ENCODE measurements around the gene FAM170B. TPM values are rescaled to one million over a fixed set of nuclear protein-coding genes. Genes with fewer than 3 reads are reported as not detected.

FAM170B gene
- total RNA-seq, 1 donor = not detected

DNA sequence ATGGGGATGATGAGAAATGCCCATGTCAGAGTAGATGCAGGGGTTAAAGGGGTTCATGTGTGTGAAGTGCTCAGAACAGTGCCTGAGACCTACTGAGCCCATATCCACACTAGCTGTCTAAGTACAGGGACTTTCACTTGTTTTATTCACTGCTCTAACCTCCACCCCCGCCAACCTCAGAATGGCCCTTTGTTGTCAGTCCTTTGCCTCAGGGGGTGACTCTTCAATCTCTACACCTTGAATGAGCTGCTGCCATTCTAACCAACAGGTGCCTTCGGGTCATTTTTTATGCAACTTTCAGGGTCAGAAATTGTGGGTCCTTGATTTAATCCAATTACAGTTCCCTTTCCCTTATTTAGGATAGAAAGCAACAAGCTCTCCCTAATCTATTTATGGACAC lies 44.7 kb downstream of the FAM170B start:
- H3K4me3 ChIP-seq (ENCODE audit: low read depth, low read length) = no peak overlapping the region
- DNase-seq (ENCODE audit: low read depth) = no peak
- TF ChIP-seq CTCF (IDR thresholded peaks at IDR 0.05; ENCODE audit: insufficient read depth, low read depth, low read length) = no peak

GRCh38 chr10:49086889-49087288 lies 46.9 kb downstream of the FAM170B start:
- H3K4me3 ChIP-seq (ENCODE audit: low read depth, low read length) = no peak overlapping the region
- no peak for TF ChIP-seq CTCF (IDR thresholded peaks at IDR 0.05; ENCODE audit: insufficient read depth, low read depth, low read length)
- DNase-seq (ENCODE audit: low read depth) = no peak

GRCh38 chr10:49083261-49083660 lies 50.6 kb downstream of the FAM170B start:
- no peak for DNase-seq (ENCODE audit: low read depth)
- no peak overlapping the region for H3K4me3 ChIP-seq (ENCODE audit: low read depth, low read length)
- TF ChIP-seq CTCF (IDR thresholded peaks at IDR 0.05; ENCODE audit: insufficient read depth, low read depth, low read length) = no peak

GRCh38 chr10:49082766-49083165 lies 51.1 kb downstream of the FAM170B start:
- no peak for DNase-seq (ENCODE audit: low read depth)
- H3K4me3 ChIP-seq (ENCODE audit: low read depth, low read length) = no peak overlapping the region
- TF ChIP-seq CTCF (IDR thresholded peaks at IDR 0.05; ENCODE audit: insufficient read depth, low read depth, low read length) = no peak

DNA sequence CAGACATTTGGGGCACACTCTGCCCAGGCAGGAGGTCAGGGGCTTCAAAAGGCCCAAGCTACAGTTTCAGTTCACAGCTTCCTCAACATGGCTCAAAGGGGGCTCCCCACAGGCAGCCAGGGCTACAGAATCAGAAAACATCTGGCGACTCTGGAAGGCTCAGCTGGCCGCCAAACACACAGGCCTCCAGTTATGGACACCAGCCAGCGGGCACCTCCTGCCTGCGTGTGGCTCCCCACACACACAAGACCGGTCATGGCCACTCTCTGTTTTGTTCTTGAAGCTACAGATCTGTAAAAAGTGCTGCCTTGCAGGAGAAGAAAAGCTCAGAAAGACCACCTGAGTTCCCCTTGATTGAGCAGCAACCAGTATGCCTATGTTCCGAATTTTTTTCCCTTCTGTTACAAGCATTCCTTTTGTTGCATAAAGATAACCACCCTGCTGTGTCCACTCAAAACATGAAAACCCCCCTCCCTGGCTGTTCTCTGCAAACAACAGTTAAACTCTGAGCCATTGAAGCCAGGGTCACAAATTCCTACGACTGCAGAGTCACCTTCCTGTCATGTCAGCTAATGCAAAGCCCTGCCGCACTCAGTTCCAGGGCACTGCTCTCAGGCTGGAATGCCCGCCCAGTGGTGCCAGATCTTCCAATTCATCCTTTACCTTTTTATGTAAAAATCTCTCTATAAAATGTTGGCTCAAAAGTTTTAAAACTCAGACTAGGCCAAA lies 52.1 kb downstream of the FAM170B start:
- no peak for TF ChIP-seq CTCF (IDR thresholded peaks at IDR 0.05; ENCODE audit: insufficient read depth, low read depth, low read length)
- no peak for DNase-seq (ENCODE audit: low read depth)

More for the DNA sequence above, 52.1 kb downstream of the FAM170B start:
- no peak overlapping the region for H3K4me3 ChIP-seq (ENCODE audit: low read depth, low read length)

Other genes with a start within 250 kb of the FAM170B start
- gene LRRC18, start 194.2 kb downstream of the FAM170B start, total RNA-seq = not detected in 2 replicates
- 4.7 and 6.4 TPM in 2 replicates for gene VSTM4, start 18.5 kb downstream of the FAM170B start, total RNA-seq
- gene TMEM273, start 54.4 kb upstream of the FAM170B start, total RNA-seq = not detected in 2 replicates
- not detected in 2 replicates for gene C10orf71, start 165.1 kb upstream of the FAM170B start, total RNA-seq

Measured in fibroblast of villous mesenchyme (primary cell).